Testis (tissue), 2 donors: ENCODE data around the gene CUL7.

Experiments used
- POLR2A ChIP-seq: fragments of 450-650 bp; IDR thresholded peaks from one replicate; pipeline ENCODE4 v1.6.1; 2017; ENCODE audit warnings: antibody characterized with exemption, mild to moderate bottlenecking, moderate library complexity
- TF ChIP-seq, protein P1 (sequence below), 3 experiments: fragments of 450-650 bp in 2 of 3; fragments of 200-600 bp in 1 of 3; sonication (generic) in 1 of 3; IDR thresholded peaks; one replicate each; pipeline ENCODE4 v1.5.1; 2016 to 2019; ENCODE audit warnings: antibody characterized with exemption in 3 of 3, mild to moderate bottlenecking in 2 of 3, moderate library complexity in 1 of 3

DNA sequence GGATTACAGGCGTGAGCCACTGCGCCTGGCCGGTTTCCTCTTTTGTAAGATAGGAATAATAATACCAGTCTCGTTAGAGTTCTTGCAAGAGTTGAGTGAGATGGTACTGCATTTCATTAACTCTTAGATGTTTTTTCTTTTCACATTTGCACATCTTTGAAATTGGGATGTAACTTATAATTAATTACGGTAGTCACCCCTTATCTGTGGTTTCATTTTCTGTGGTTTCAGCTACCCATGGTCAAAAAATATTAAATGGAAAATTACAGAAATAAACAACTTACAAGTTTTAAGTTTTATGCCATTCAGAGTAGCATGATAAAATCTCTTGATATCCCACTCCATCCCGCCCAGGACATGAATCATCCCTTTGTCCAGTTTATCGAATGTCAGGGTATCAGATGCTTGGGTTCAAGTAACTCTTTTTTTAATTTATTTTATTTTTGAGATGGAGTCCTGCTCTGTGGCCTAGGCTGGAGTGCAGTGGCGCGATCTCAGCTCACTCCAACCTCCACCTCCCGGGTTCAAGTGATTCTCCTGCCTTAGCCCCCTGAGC is 37.9 kb upstream of the CUL7 start:
- TF ChIP-seq, protein P1, sequence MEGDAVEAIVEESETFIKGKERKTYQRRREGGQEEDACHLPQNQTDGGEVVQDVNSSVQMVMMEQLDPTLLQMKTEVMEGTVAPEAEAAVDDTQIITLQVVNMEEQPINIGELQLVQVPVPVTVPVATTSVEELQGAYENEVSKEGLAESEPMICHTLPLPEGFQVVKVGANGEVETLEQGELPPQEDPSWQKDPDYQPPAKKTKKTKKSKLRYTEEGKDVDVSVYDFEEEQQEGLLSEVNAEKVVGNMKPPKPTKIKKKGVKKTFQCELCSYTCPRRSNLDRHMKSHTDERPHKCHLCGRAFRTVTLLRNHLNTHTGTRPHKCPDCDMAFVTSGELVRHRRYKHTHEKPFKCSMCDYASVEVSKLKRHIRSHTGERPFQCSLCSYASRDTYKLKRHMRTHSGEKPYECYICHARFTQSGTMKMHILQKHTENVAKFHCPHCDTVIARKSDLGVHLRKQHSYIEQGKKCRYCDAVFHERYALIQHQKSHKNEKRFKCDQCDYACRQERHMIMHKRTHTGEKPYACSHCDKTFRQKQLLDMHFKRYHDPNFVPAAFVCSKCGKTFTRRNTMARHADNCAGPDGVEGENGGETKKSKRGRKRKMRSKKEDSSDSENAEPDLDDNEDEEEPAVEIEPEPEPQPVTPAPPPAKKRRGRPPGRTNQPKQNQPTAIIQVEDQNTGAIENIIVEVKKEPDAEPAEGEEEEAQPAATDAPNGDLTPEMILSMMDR (IDR thresholded peaks at IDR 0.05) = no peak
- no peak for TF ChIP-seq POLR2A
